Lower leg skin (tissue), 3 donors: ENCODE data around the gene SLC37A1.

Source experiments
- POLR2A ChIP-seq, 2 donors: fragments of 450-650 bp; IDR thresholded peaks; one replicate each; pipeline ENCODE4 v1.6.1; 2016 to 2017; ENCODE audit warnings: antibody characterized with exemption in 2 of 2, mild to moderate bottlenecking in 1 of 2, moderate library complexity in 1 of 2
- TF ChIP-seq, protein P1 (sequence below), 3 donors: fragments of 450-650 bp; IDR thresholded peaks; one replicate each; pipeline ENCODE4 v1.5.1; 2016; ENCODE audit warnings: antibody characterized with exemption in 3 of 3, mild to moderate bottlenecking in 3 of 3, moderate library complexity in 2 of 3

DNA sequence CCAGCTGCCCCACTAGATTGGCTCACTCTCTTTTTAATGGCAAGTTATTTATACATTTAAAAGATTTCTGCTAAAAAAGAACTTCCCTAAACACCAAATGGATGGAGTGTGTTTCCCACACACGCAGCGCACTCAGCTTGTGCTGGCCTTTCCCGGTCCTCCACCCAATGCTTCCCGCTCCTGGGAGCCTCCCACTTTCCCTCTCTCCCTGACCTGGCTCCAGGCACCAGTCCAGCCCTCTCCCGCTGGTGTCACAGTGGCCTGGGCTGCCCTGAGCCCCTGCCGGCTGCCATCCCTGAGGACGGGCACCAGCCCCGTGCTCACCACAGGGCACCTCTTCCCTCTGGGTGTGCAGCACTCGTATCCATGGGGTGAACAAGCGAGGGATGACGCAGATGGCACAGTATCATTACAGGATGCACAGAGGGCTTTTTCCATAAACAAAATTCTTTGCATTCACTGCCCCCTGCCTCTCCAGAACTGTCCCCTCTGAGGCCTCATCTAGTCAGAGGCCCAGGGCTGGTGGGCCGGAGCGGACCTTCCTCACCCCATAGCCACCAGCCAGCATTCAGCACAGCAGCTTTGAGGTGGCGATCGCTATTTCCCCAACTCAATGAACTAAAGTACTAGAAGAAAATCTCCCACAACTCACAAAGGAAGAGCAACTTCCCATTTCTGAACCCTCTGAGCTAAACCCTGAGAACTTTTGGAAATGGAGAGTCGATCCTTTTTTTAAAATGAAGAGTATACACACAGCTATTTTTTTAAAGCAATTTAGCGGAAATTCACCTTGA lies 68.5 kb downstream of the SLC37A1 start:
- TF ChIP-seq POLR2A (IDR thresholded peaks at IDR 0.05) = no peak
- TF ChIP-seq, protein P1, sequence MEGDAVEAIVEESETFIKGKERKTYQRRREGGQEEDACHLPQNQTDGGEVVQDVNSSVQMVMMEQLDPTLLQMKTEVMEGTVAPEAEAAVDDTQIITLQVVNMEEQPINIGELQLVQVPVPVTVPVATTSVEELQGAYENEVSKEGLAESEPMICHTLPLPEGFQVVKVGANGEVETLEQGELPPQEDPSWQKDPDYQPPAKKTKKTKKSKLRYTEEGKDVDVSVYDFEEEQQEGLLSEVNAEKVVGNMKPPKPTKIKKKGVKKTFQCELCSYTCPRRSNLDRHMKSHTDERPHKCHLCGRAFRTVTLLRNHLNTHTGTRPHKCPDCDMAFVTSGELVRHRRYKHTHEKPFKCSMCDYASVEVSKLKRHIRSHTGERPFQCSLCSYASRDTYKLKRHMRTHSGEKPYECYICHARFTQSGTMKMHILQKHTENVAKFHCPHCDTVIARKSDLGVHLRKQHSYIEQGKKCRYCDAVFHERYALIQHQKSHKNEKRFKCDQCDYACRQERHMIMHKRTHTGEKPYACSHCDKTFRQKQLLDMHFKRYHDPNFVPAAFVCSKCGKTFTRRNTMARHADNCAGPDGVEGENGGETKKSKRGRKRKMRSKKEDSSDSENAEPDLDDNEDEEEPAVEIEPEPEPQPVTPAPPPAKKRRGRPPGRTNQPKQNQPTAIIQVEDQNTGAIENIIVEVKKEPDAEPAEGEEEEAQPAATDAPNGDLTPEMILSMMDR (IDR thresholded peaks at IDR 0.05) = no peak
